DMS 273 (cell line): ENCODE data around the gene SLC24A3.
A peak's percentile ranks its signal among the peaks of the same experiment; 100 is the strongest.
"Not testable (repeated sequence)": the region's sequence is repeated elsewhere in the genome, so short reads cannot be mapped to it uniquely, and the experiment has no call there.

Experiments
- DNase-seq: peaks from one replicate; lab custom pipeline; 2025; ENCODE audit not compliant: unreplicated experiment; lab: John Stamatoyannopoulos, UW

Gene SLC24A3

GRCh38 chr20:19616620-19617019 is 404.2 kb downstream of the SLC24A3 start:
- DNase-seq, result no peak

DNA sequence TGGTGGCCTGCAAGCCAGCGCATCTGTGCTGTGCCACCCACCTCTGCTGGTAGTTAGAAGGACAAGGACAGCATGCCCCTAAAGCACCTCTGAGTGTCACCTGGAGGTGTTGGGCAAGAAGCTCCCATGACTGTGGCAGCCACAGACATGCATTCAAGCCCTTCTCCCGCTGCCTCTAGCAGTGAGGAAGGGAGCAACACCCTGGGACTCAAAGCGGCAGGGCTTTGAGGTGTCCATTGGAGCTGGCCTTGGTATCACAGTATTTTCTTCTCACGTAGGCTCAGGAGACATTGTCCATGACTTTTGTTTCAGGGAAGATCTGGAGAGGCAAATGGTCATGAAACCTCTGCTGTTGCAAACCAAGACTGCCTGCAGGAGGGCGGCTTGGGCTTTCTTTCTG is 404.8 kb downstream of the SLC24A3 start:
- DNase-seq, result no peak

- DNase-seq, result no peak
Observed at GRCh38 chr20:19618711-19619110, 406.3 kb downstream of the SLC24A3 start.

- DNase-seq, result no peak
Observed at GRCh38 chr20:19619904-19620430, 407.5 kb downstream of the SLC24A3 start.

DNA sequence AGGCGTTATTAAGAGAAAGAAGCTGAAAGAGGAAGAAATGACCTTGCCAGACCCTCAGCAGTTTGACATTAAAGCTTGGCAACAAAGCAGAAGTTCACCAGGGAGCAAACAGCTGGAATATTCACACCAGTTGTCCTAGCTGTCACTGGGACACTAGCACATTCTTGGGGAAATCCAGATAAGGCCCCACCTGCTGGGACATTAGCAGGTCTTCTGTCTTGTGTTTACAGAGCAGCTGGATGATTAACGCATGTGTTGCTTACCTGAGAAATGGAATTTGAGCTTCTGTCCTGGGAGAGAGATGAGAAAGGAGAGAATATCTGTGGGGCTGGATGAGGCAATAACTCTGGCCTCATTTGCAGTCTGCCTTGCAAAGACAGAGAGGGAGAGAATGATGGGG is 408.0 kb downstream of the SLC24A3 start:
- DNase-seq, result no peak

- DNase-seq, result no peak
Observed at GRCh38 chr20:19621072-19621471, 408.6 kb downstream of the SLC24A3 start.

DNA sequence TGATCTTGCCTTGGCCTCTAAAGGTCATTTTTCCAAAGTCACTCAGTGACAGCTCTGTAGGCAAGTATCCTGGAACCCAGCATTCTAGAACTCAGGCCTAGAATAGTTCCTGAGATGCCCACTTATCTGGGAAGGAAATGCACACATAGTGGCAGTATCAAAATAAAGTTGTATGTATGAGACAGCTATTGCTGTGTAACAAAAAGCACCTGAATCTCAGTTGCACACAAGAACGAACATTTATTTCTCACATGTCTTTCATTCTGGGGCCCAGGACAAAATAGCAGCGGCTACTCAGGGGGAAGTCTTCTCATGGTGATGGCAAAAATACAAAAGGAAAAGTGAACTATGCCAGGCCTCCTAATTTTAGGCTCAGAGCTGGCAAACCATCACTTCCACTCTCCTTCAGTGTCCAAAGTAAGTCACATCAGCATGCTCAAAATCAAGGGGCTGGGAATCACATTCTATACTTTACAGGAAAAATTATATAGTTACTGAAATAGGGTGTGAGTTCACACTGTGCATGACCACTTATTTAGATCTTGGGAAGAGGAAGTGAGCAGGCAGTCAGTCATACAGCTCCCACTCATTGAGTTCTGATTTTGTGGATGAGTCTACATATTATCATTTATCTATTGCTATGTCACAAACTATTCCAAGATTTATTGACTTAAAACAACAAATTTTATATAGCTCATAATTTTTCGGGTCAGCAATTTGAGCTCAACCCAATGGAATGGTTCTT is 412.0 kb downstream of the SLC24A3 start:
- no peak for DNase-seq

GRCh38 chr20:19625426-19625825 is 413.0 kb downstream of the SLC24A3 start:
- DNase-seq, result no peak

GRCh38 chr20:19626896-19627295 is 414.5 kb downstream of the SLC24A3 start:
- DNase-seq, result no peak

DNA sequence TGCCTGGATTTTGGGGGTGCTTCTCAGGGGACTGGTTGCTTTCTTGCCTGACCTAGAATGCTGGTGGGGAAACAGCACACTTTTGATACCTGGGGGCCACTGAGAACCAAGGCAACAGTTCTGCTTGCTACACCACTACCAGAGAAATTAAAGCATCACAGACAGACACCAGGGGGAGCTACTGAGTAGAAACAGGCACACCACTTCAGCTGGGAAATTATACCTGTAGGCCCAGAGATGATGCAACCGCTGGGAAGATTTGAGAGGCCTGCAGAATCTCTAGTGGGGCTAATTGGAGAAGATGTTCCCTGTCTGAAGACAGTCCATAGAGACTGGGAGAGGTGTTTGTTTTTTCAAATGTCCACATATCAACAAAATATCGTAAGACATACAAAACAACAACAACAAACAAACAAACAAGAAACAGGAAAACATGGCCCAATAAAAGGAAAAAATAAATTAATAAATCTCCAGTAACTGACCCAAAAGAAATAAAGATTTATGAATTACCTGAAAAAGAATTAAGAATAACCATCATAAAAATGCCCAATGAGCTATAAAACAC is 416.2 kb downstream of the SLC24A3 start:
- peak; percentile 85 for DNase-seq

DNA sequence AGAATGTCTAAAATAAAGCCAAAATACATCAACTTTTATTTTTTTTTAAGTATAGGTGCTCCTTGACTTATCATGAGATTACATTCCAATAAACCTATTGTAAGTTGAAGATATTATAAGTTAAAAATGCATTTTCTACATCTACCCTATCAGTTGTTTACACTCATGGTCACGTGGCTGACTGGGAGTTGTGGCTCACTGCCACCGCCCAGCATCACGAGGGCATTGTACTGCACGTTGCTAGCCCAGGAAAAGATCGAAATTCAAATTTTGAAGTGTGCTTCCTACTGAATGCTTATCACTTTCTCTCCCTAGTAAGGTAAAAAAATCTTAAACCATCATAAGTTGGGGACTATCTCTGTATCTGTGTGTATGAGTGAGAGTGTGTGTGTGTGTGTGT is 419.0 kb downstream of the SLC24A3 start:
- DNase-seq, result no peak

GRCh38 chr20:19633985-19634384 is 421.5 kb downstream of the SLC24A3 start:
- no peak for DNase-seq

GRCh38 chr20:19639471-19640045 is 427.1 kb downstream of the SLC24A3 start:
- not testable (repeated sequence) for DNase-seq

DNA sequence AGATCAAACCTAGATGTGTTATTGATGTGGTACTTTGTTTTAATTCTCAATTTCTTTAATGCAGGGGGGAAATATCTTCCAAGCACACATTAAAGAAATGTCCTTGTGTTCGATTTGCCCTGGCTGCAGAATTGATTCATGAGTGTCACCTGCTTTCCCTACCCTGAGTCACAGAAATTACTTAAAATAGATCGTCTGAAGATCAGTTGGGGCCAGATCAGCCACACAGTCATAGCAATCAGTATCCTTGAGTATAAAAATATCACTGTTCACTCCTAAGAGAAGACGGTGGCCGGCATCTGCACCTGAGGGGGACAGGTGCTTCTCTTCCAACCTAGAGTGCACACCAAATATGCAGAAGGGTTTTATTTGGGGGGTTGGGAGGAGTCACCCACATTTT is 430.4 kb downstream of the SLC24A3 start:
- no peak for DNase-seq

DNA sequence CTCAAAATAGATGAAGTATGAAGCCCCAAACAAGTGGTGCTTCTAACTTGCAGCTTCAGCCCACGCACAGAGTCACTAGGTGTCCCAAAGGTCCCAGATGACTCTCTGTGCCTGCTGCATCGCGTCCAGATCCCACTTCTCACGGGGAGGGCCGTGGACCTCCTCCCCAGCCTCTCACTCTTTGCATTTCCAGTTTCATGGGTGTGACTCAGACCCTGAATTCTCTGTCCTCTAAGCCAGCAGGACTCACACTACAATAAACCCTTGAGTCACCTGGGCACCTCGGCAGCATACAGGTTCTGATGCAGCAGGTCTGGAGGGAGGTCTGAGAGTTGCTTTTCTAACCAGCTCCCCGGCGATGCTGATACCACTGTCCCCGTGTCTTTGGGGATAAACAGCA is 431.6 kb downstream of the SLC24A3 start:
- DNase-seq, result no peak

DNA sequence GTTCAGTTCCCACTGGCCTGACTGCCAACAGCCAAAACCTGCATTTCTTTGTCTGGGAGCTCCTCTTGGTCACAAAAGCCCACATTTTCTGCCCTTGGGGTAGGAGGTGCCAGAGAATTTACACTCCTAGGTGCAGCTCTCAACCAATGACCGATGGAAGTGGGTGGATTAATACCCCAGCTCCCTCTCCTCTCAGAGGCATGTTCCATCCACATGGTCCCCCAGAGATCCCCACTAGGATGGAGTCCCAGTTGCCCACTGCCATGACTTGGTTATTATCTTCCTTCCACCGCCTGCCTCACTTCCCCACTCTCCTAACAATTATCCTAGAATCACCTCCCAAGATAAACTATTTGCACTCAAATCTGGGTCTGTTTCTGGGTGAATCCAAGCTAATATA is 434.5 kb downstream of the SLC24A3 start:
- no peak for DNase-seq

- no peak for DNase-seq
Observed at GRCh38 chr20:19648024-19648423, 435.6 kb downstream of the SLC24A3 start.

DNA sequence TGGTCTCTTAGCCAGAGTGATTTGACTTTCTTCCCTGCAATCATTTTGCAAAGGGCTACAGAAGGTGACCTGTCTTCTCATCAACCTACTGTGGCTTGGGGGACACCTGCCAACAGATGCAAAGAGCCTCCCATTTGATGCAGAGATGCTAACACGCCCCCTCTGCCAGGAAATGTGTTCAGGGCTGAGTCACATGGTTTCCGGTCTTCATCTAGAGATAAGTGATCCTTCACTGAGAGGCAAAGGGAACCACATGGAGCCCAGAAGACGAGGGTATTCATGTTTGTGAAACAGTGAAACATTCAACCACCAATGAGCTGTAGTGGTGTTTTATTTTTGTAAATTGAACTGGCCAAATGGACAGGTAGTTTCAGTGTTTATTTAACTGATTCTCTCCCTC is 436.6 kb downstream of the SLC24A3 start:
- DNase-seq, result no peak

- no peak for DNase-seq
Observed at GRCh38 chr20:19652591-19653026, 440.2 kb downstream of the SLC24A3 start.

GRCh38 chr20:19653327-19653726 is 440.9 kb downstream of the SLC24A3 start:
- DNase-seq, result no peak

DNA sequence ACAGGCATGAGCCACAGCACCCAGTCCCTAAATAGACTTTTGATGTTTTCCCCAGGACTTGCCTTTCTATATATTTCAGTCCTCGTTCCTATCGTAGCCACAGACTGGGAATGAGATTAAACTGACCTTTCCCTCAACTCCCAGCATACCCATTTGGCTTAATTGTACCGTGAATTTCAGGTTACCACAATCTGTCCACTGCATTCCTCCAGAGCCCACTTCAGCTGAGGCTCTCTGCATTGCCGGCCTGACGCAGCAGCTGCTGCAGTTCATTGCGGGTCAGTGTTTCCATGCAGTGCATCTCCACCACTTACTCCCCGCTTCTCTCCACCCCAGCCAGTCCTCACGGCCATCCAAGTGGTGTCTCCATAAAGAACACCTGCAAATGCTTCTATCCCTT is 442.5 kb downstream of the SLC24A3 start:
- no peak for DNase-seq

- DNase-seq, result no peak
Observed at GRCh38 chr20:19658137-19658536, 445.7 kb downstream of the SLC24A3 start.
